HG03469 (cell line): ENCODE measurements around the gene CHMP6.
"Not testable (repeated sequence)": the region's sequence is repeated elsewhere in the genome, so short reads cannot be mapped to it uniquely, and the experiment has no call there.

Experiments used
- ATAC-seq: cut with Tn5 transposase; IDR thresholded peaks from one replicate; pipeline ENCODE4 v1.9.1; 2021; ENCODE audit warnings: mild to moderate bottlenecking, moderate library complexity, moderate number of reproducible peaks; ENCODE audit not compliant: unreplicated experiment

CHMP6 gene

GRCh38 chr17:81029859-81030258, 38.2 kb downstream of the CHMP6 start:
- no peak for ATAC-seq

DNA sequence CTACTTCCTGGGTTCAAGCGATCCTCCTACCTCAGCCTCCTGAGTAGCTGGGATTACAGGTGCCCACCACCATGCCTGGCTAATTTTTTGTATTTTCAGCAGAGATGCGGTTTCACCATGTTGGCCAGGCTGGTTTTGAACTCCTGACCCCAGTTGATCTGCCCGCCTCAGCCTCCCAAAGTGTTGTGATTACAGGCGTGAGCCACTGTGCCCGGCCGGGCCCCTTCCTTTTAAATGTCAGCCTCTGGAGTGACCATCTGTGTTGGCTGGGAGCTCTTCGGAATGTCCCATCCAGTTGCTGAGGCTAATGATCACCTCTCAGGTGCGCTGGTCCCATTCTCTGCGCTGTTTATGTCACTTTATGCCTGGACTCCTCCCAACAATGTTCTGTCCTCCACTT, 38.7 kb downstream of the CHMP6 start:
- ATAC-seq, result not testable (repeated sequence)

DNA sequence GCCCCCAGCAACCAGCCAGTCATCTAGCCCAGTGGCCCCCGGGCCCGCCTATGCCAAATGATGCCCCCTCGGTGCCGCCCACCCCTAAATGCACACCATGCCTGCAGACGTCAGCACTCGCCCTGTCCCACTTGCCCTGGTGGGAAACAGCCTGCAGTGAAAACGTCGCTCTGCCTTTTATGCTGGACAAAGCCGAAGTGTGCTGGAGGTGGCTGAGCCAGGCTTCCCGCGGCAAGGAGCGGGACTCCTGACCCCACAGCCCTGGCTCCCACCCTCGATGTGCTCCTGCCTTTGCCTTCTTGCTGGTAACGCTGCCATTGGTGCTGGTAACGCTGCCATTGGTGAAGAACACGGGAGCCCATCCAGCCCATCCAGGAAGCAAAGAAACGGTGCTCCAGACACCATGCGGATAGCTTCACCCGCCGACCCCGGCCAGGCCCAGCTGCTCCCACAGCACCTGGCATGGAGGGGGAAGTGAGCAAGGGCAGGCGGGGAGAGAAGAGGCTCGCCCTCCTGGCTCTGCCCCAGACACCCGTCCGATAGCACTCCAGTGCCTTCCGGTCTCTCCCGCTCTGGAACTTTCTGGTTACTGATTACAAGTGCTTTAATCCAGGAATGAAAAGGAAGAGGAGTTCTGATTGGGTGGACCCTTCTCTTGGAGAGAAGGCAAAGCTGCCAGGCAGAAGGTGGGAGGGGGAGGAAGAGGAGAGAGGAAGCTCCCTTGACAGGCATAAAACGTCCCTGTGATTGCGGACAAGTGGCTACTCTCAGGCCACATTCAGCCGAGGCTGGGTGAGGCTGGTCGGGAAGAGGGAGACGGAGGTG, 39.3 kb downstream of the CHMP6 start:
- no peak for ATAC-seq

GRCh38 chr17:81031566-81032550, 40.2 kb downstream of the CHMP6 start:
- no peak for ATAC-seq

DNA sequence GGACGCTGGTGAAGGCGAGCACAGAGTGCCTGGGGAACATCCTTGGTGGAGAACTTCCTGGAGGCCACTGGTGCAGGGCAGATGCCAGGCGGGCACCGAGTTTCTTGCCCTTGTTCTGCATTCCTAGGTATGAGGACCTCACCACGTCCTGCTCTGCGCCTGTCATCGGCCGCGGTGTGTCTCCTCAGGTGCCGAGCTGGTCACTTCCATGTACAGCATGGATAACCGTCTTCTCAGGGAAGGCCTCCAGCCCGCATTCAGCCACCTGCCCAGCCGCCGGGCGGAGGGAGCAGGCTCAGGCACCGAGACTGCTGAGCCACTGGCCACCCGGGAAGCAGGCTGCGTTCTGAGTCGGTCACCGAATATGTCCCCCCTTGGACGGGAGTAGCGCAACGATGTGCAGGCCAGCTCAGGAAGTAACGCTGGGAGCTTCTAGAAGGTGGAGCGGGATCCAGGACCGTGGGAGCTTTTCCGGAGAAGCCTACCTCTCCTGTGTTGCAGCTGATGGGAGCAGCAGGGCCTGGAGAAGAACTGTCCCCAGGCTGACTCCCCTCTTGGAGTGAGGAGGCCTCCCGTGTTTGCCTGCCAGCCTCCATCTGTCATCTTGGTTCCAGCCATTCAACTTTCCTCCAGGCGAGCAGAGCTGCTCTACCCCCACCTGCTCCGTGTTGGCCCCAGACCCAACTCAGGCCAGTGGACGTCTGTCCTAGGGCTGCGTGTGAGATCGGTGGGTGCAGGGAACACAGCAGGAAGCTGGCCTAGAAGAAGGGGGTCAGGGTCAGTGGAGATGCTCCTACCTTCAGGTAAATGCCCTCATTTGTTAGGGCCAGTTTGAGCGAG, 41.2 kb downstream of the CHMP6 start:
- ATAC-seq, result no peak

- ATAC-seq, result no peak
Measured at GRCh38 chr17:81033535-81034167, 42.0 kb downstream of the CHMP6 start.

DNA sequence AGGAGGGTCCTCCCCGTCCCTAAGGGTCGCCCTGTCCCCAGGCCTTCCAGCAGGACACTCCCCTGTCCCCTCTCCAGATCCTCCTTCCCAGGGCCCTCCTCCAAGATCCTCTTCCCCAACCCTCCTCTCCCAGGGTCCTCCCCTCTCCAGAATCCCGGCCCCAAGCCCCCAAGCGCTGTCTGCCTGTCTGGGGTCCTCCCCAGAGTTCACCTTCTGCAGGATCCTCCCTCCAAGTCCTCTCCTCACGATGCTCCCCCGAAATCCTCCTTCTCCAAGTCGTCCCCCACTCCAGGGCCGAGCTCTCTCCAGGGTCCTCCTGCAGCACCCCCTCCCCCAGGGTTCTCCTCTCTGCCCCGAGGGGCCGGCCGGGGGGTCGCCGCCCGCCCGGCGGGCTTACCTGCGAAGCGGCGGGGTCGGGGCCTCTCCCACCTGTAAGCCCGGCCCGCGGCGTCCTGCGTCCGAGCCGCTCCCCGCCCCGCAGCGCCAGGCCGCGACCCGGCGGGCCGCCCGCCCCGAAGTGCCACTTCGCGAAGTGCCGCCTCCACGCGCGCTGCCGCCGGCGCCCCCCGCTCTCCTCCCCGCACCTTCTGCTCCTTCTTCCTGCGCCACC, 42.6 kb downstream of the CHMP6 start:
- ATAC-seq, result no peak

DNA sequence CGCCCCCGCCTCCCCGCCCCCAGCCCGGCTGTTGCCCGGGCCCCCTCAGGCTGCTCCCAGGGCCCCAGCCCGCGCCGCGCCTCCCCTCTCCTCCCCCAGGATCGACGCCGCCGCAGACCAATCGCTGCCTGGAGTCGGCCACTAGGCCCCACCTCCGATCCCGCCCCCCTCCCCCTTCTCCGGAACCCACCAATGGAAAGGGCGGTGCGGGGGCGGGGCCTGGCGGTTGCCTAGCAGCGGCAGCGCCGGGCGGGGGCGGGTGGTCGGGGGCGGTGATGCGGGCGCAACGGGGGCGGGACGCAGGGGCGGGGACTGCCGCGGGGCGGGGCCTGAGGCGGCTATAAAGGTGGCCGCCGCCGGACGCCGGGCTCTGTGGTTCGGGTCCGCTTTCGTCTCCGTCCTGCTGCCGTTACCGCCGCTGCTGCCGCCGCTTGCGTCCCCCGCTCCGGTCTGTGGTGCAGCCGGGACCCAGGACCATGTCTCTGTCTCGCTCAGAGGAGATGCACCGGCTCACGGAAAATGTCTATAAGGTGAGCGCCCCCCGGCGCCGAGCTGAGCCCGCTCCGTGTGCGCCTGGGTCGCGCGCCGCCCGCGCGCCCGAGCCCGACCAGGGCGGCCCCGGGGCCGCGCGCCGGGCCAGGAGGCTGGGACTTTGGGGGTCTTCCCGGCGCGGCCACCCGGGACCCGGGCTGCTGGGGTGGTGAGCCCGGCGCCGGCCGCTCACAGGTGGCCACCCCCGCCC, 43.3 kb downstream of the CHMP6 start, which contains the start of gene BAIAP2:
BAIAP2 (plus strand) TSS at position 373 of the 742 bp plus-strand sequence; CDS start at position 477, 104 bp downstream.
- no peak for ATAC-seq

- no peak for ATAC-seq
Measured at GRCh38 chr17:81035521-81036196, 44.0 kb downstream of the CHMP6 start.

DNA sequence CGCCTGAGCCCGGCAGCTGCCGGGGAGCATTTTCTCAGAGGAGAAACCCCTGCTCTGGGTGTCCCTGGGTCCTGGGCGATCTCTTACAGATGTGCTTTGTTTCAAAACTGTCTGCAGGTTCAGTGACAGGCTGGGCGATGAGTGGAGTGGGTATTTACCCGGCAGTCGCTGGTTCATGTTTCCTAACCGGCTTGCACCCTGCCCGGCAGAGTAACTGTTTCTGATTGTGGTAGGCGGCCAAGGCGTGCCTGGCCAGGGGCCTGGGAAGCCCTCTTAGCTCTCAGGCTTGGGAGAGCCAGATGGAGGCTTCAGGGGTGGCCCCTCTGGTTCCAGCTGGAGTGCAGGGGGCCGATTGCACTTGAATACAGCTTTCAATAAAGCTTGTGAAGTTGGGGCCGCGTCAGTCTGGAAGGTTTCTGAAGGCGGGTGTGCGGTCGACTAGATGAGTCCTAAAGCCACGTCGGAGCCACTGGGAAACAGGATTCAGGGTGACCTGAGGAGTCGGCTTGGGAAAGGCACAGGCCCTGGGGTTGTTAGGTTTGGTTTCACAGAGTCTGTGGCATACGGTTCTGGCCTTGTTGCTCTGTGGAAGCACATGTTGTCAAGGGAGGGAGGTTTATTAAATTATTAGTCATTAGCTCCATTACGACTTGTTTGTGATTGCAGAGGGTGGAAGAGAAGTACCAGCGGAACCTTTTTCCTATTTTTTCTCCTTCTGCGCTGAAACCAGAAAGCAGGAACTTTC, 44.7 kb downstream of the CHMP6 start:
- ATAC-seq, result no peak

GRCh38 chr17:81037026-81037797, 45.6 kb downstream of the CHMP6 start:
- ATAC-seq, result no peak

GRCh38 chr17:81037798-81038733, 46.4 kb downstream of the CHMP6 start:
- no peak for ATAC-seq

DNA sequence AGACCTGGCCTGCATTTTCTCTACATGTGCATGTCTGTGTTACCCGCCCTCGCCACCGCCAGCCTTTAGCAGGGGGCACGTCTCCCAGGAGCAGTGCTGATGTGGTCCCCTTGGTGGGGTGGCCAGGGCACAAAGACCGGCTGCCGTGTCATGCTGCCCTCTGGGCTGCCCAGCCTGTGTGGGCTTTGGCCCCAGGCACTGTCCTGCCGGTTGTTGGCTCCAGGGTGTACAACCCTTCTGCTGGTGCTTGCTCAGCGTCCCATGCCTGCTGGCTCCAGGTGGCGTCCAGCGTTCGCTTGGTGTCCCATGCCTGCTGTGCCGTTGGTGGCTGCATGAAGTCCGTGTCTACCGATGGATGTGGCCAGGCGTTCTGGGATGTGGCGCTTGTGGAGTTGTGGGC, 47.5 kb downstream of the CHMP6 start:
- ATAC-seq, result no peak

GRCh38 chr17:81039854-81040758, 48.5 kb downstream of the CHMP6 start:
- ATAC-seq, result no peak

GRCh38 chr17:81040791-81041337, 49.2 kb downstream of the CHMP6 start:
- no peak for ATAC-seq
